ENCODE measurements around the gene FAM117A. TPM values are rescaled to one million over a fixed set of nuclear protein-coding genes. Genes with fewer than 3 reads are reported as not detected.
"Not testable (repeated sequence)": the region's sequence is repeated elsewhere in the genome, so short reads cannot be mapped to it uniquely, and the experiment has no call there.

FAM117A gene
- total RNA-seq, 5 donors from 2014 or later (not counting 1 experiment from before 2014, with no cell fraction given), result 71.9 to 105 (median 99.1) TPM

DNA sequence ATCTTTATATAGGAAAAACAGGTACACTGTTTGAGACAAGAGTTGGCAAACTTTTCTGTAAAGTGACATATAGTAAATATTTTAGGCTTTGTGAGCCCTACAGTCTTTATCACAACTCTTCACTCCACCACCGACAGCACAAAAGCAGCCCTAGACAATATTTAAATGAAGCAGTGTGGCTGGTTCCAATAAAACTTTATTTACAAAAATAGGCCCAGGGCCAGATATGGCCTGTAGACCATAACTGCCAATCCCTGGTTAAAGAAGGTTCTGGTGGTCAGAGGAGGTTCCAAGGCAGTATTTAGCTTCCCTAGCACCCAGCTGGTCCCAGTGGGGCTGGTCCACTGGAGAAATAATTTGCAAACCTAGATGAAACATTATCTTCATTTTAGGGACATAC, 3.6 kb downstream of the FAM117A start:
- Histone ChIP-seq H3K36me3 (ENCODE audit: control insufficient read depth in 2 of 2, extremely low read depth in 1 of 2, insufficient read depth in 1 of 2, low read length in 1 of 2) (peaks cover 0 to 30% of the 10 kb centered on the region in 2 donors), H3K4me3 (ENCODE audit: control insufficient read depth in 1 of 2, extremely low read depth in 1 of 2, low read length in 1 of 2) (no peak overlapping the region), H3K4me1 (ENCODE audit: control insufficient read depth in 1 of 2, extremely low read depth in 1 of 2, insufficient read depth in 2 of 2, low read length in 2 of 2) (peaks cover 37 to 75% of the 10 kb centered on the region in 2 experiments), H3K27me3 (replicated peaks in 1 of 2; ENCODE audit: control insufficient read depth in 2 of 2, extremely low read depth in 1 of 2, insufficient read depth in 2 of 2, low read length in 1 of 2) (no peaks in the 10 kb centered on the region), H3K9me3 (no peaks in the 10 kb centered on the region), H3K27ac (ENCODE audit: low read length) (peak overlapping the region; percentile 66)
- Mint-ChIP-seq H3K36me3 (peaks cover 40% of the 10 kb centered on the region), H3K4me1 (peaks cover 77 to 89% (median 79%) of the 10 kb centered on the region in 3 donors), H3K27ac (peak overlapping the region; percentile 80 to 93), H3K4me3 (peak overlapping the region; percentile 67 to 96 (median 92)), H3K27me3 (no peaks in the 10 kb centered on the region), H3K9me3 (no peaks in the 10 kb centered on the region)
- DNase-seq (no peak), ATAC-seq (replicated peaks in 1 of 4) (no peak)
- no CpG with 5 or more reads among the region's 1 CpG for WGBS (ENCODE audit: insufficient coverage)
- ChIA-PET POLR2A (interaction anchor here in 1 of 2 donors (1.1 kb wide), 1 partner anchor 13 kb away, joined by 5 read pairs; no protein-coding TSS in a partner anchor), CTCF (interaction anchor here in 1 of 2 donors (0.9 to 1.9 kb wide), 2 partner anchors 13 to 52 kb away, joined by 3 to 5 read pairs; partner anchors contain the start of gene SLC35B1)

DNA sequence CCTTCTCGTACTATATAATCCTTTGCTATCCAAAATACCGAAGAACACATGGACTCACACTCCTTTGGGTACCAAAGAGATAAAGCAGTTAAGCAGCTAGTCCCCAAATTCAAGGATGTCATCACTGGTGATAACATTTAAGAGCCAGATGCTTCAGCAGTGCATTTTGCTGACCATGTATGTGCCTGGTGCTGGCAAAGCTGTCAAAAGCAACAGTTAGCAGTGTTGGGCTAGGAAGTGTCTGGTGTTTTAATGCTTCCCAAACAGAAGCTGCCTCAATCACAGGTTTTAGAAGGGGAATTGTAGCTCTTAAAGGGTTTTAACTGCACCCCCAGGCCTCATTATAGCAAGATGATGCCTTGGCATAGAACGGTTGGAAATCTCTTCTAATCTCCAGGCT, 4.7 kb downstream of the FAM117A start:
- no peaks in the 10 kb centered on the region for H3K27me3 Mint-ChIP-seq
- ATAC-seq (replicated peaks in 1 of 4) (no peak), DNase-seq (no peak)
- H3K4me3 Mint-ChIP-seq, result peak overlapping the region in 1 of 3 donors; percentile 96
- H3K36me3 Mint-ChIP-seq, result peaks cover 42% of the 10 kb centered on the region
- peaks cover 77 to 86% (median 78%) of the 10 kb centered on the region in 3 donors for H3K4me1 Mint-ChIP-seq
- Histone ChIP-seq H3K36me3 (ENCODE audit: control insufficient read depth in 2 of 2, extremely low read depth in 1 of 2, insufficient read depth in 1 of 2, low read length in 1 of 2) (peaks cover 0 to 32% of the 10 kb centered on the region in 2 donors), H3K4me3 (ENCODE audit: control insufficient read depth in 1 of 2, extremely low read depth in 1 of 2, low read length in 1 of 2) (no peak overlapping the region), H3K4me1 (ENCODE audit: control insufficient read depth in 1 of 2, extremely low read depth in 1 of 2, insufficient read depth in 2 of 2, low read length in 2 of 2) (peaks cover 37 to 78% of the 10 kb centered on the region in 2 experiments), H3K9me3 (no peaks in the 10 kb centered on the region), H3K27me3 (replicated peaks in 1 of 2; ENCODE audit: control insufficient read depth in 2 of 2, extremely low read depth in 1 of 2, insufficient read depth in 2 of 2, low read length in 1 of 2) (no peaks in the 10 kb centered on the region), H3K27ac (ENCODE audit: low read length) (no peak overlapping the region)
- whole genome bisulfite sequencing (ENCODE audit: insufficient coverage), result 67% methylated on average over 1 of the region's 3 CpGs
- peak overlapping the region; percentile 80 to 93 for H3K27ac Mint-ChIP-seq
- ChIA-PET POLR2A (interaction anchor here (0.5 to 1.4 kb wide), 4 partner anchors 11 to 82 kb away, joined by 3 to 6 read pairs (median 4); no protein-coding TSS in a partner anchor), CTCF (interaction anchor here in 1 of 2 donors (0.6 to 0.9 kb wide), 2 partner anchors 11 to 14 kb away, joined by 3 to 7 read pairs; no protein-coding TSS in a partner anchor)
- H3K9me3 Mint-ChIP-seq, result no peaks in the 10 kb centered on the region

DNA sequence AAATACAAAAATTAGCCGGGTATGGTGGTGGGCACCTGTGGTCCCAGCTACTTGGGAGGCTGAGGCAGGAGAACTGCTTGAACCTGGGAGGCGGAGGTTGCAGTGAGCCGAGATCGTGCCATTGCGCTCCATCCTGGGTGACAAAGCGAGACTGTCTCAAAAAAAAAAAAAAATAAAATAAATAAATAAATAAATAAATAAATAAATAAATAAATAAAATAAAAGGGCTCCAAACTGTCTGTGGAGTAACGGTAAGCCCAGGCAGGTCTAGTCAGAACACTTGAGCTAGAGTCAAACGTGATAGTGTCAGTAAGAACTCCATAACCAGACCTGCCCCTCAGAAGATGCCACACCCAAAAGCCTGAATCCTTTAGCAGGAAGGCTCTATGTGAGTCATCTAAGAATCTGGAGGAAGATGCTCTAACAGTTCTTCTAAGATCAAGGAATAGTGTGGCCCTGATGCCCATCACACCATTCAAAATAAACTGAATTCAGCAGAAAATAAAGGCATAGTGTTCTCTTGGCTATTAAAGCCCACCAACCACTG, 5.4 kb downstream of the FAM117A start:
- not testable (repeated sequence) for H3K9me3 Mint-ChIP-seq; H3K4me3 ChIP-seq (ENCODE audit: control insufficient read depth in 1 of 2, extremely low read depth in 1 of 2, low read length in 1 of 2); ATAC-seq (replicated peaks in 1 of 4); H3K27ac ChIP-seq (ENCODE audit: low read length); H3K27me3 Mint-ChIP-seq; H3K27me3 ChIP-seq (replicated peaks in 1 of 2; ENCODE audit: control insufficient read depth in 2 of 2, extremely low read depth in 1 of 2, insufficient read depth in 2 of 2, low read length in 1 of 2); DNase-seq; H3K9me3 ChIP-seq
- H3K4me1 Mint-ChIP-seq, result peaks cover 82 to 90% (median 82%) of the 10 kb centered on the region in 3 donors
- H3K27ac Mint-ChIP-seq, result peak overlapping the region; percentile 69 to 80
- peak overlapping the region in 1 of 3 donors; percentile 96 for H3K4me3 Mint-ChIP-seq
- CTCF ChIA-PET, result interaction anchor here in 1 of 2 donors (0.7 to 1.2 kb wide), 3 partner anchors 11 to 387 kb away, joined by 3 to 7 read pairs (median 4); no protein-coding TSS in a partner anchor
- Histone ChIP-seq H3K36me3 (ENCODE audit: control insufficient read depth in 2 of 2, extremely low read depth in 1 of 2, insufficient read depth in 1 of 2, low read length in 1 of 2) (peaks cover 0 to 32% of the 10 kb centered on the region in 2 donors), H3K4me1 (ENCODE audit: control insufficient read depth in 1 of 2, extremely low read depth in 1 of 2, insufficient read depth in 2 of 2, low read length in 2 of 2) (peaks cover 38 to 83% of the 10 kb centered on the region in 2 experiments)
- POLR2A ChIA-PET, result interaction anchor here (0.6 to 1.4 kb wide), 2 partner anchors 10 to 81 kb away, joined by 5 to 6 read pairs; no protein-coding TSS in a partner anchor
- H3K36me3 Mint-ChIP-seq, result peaks cover 42% of the 10 kb centered on the region
- WGBS (ENCODE audit: insufficient coverage), result no CpG with 5 or more reads among the region's 8 CpGs

DNA sequence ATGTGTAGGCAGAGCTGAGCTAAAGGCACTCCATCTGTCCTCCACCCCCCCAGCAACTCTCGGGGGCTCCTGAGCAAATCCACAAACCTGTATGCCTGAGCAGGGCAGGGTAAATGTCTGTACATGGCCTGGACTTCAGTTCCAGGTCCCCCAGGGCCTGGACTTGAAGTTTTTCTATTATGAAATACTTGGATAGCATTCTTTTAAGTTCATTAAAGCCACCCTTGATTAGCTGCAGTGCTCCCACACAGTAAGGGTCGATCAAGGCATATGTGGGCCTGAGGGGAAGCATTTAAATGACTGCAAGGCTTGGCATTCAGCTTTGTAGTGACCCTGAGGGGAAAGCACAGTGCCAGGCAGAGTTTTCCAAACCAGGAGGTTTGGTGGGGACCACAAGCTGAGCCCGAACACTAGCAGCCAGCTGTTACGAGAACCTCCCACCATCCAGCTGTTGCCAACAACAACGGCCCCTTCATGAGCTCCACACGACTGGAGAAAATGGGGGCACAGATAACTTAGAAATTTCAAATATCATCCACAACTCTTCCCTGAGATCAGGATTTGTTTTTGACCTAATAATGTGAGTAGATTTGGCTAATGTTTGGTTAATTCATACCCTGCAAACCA, 6.7 kb downstream of the FAM117A start:
- H3K9me3 ChIP-seq, result no peaks in the 10 kb centered on the region
- ATAC-seq (replicated peaks in 1 of 4), result peak in 1 of 4 experiments; percentile 19
- peaks cover 32 to 89% of the 10 kb centered on the region in 2 experiments for H3K4me1 ChIP-seq (ENCODE audit: control insufficient read depth in 1 of 2, extremely low read depth in 1 of 2, insufficient read depth in 2 of 2, low read length in 2 of 2)
- no peak for DNase-seq
- no peak overlapping the region for H3K4me3 ChIP-seq (ENCODE audit: control insufficient read depth in 1 of 2, extremely low read depth in 1 of 2, low read length in 1 of 2)
- ChIA-PET POLR2A (interaction anchor here (0.8 to 1.2 kb wide), 3 partner anchors 9 to 17 kb away, joined by 3 to 6 read pairs (median 4); no protein-coding TSS in a partner anchor), CTCF (interaction anchor here (0.5 to 1.6 kb wide), 5 partner anchors 9 to 389 kb away, joined by 3 to 4 read pairs (median 3); no protein-coding TSS in a partner anchor)
- Mint-ChIP-seq H3K4me3 (peak overlapping the region in 1 of 3 donors; percentile 52), H3K27me3 (no peaks in the 10 kb centered on the region), H3K36me3 (peaks cover 42% of the 10 kb centered on the region), H3K9me3 (no peaks in the 10 kb centered on the region), H3K27ac (peak overlapping the region; percentile 80 to 96), H3K4me1 (peaks cover 89 to 92% (median 90%) of the 10 kb centered on the region in 3 donors)
- no peaks in the 10 kb centered on the region for H3K27me3 ChIP-seq (replicated peaks in 1 of 2; ENCODE audit: control insufficient read depth in 2 of 2, extremely low read depth in 1 of 2, insufficient read depth in 2 of 2, low read length in 1 of 2)
- peaks cover 0 to 32% of the 10 kb centered on the region in 2 donors for H3K36me3 ChIP-seq (ENCODE audit: control insufficient read depth in 2 of 2, extremely low read depth in 1 of 2, insufficient read depth in 1 of 2, low read length in 1 of 2)
- H3K27ac ChIP-seq (ENCODE audit: low read length), result peak overlapping the region; percentile 25
- 86% methylated on average over 1 of the region's 6 CpGs for WGBS (ENCODE audit: insufficient coverage)

DNA sequence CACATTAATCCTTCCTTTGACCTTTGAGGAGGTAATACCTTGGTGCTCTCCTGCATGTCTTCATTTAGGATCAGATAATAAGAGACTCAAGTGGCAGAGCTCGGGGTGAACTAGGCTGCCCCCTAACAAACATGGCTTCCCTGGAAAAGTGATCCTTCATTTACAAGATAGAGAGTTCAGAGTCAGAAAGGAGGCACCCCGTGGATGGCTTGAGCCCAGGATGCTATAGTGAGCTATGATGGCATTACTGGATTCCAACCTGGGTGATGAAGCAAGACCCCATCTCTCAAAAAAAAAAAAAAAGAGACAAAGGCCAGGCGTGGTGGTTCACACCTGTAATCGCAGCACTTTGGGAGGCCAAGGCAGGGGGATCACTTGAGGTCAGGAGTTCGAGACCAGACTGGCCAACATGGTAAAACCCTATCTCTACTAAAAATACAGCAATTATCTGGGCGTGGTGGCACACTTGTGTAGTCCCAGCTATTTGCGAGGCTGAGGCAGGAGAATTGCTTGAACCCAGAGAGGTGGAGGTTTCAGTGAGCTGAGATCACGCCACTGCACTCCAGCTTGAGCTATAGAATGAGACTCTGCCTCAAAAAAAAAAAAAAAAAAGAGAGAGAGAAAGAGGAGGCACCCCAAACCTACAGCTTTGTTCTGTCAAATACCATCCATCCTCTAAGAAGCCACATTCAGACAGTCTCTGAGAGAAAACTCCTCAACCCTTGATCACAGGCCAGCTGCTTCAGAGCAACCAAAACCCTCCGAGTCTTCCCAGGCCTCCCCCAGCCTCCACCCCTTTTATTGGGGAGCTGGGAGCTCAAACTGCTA, 7.4 kb downstream of the FAM117A start:
- Histone ChIP-seq H3K9me3 (no peaks in the 10 kb centered on the region), H3K36me3 (ENCODE audit: control insufficient read depth in 2 of 2, extremely low read depth in 1 of 2, insufficient read depth in 1 of 2, low read length in 1 of 2) (peaks cover 0 to 32% of the 10 kb centered on the region in 2 donors), H3K4me1 (ENCODE audit: control insufficient read depth in 1 of 2, extremely low read depth in 1 of 2, insufficient read depth in 2 of 2, low read length in 2 of 2) (peaks cover 25 to 88% of the 10 kb centered on the region in 2 experiments), H3K27ac (ENCODE audit: low read length) (peak overlapping the region; percentile 25), H3K4me3 (ENCODE audit: control insufficient read depth in 1 of 2, extremely low read depth in 1 of 2, low read length in 1 of 2) (no peak overlapping the region), H3K27me3 (replicated peaks in 1 of 2; ENCODE audit: control insufficient read depth in 2 of 2, extremely low read depth in 1 of 2, insufficient read depth in 2 of 2, low read length in 1 of 2) (no peaks in the 10 kb centered on the region)
- Mint-ChIP-seq H3K4me3 (peak overlapping the region in 2 of 3 donors; percentile 1 to 52), H3K27ac (peak overlapping the region; percentile 80 to 96), H3K27me3 (no peaks in the 10 kb centered on the region), H3K9me3 (no peaks in the 10 kb centered on the region), H3K4me1 (peaks cover 85 to 91% (median 87%) of the 10 kb centered on the region in 3 donors), H3K36me3 (peaks cover 42% of the 10 kb centered on the region)
- no peak for DNase-seq
- ATAC-seq (replicated peaks in 1 of 4), result peak in 1 of 4 experiments; percentile 56
- POLR2A ChIA-PET, result interaction anchor here (0.6 to 1.2 kb wide), 10 partner anchors 8 to 987 kb away, joined by 3 to 9 read pairs (median 4); partner anchors contain the start of genes KAT7 (in 1 of the 2) and PPP1R9B (in 1 of the 2)
- 100% methylated on average over 1 of the region's 9 CpGs for WGBS (ENCODE audit: insufficient coverage)
- CTCF ChIA-PET, result interaction anchor here (0.6 to 1.6 kb wide), 5 partner anchors 15 to 388 kb away, joined by 3 to 4 read pairs (median 3); no protein-coding TSS in a partner anchor
